NCI-H187 treated with DMSO at 0.1 percent for 48 hours (cell line): ENCODE measurements around the gene HOXA2.

Source experiments
- DNase-seq: peaks from one replicate; lab custom pipeline; 2025; lab: John Stamatoyannopoulos, UW

Gene HOXA2

DNA sequence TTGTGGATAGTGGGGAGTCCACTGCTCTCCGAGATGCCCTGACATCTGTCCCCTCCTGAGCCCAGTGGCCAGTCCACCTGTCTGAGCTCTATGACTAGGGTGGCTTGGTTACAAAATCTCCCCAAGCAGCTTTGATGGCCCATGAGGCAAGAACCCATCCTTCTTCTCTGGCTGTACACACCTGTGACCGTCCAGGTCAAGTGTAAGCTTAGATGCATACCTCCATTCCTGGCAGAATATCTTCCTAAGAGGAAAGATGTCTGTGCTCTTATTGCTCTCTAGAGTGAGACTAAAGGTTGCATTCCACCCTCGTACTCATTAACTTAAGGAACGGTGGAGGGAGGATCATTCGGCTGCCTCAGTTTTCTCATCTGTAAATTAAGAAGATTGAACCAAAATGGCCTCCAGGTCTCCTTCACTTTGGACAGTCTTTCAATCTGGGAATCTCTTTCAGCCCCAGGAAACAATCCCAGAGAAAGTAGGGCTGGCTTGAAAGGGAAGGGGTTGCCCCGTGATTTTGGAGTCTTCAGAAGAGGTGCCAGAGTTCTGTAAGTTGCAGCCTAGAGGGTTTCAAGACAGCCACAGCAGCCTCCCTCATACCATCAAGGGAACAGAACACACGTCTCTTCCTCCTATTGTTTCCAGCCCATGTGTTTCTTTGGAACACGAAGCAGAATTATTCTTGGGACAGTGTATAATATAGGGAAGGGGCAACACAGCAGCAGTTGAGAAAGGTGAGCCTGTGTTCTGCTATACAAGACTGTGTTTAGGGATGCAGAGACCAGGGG is 22.6 kb upstream of the HOXA2 start:
- no peak for DNase-seq

- DNase-seq, result no peak
Measured at GRCh38 chr7:27124096-27124901, 21.8 kb upstream of the HOXA2 start.

DNA sequence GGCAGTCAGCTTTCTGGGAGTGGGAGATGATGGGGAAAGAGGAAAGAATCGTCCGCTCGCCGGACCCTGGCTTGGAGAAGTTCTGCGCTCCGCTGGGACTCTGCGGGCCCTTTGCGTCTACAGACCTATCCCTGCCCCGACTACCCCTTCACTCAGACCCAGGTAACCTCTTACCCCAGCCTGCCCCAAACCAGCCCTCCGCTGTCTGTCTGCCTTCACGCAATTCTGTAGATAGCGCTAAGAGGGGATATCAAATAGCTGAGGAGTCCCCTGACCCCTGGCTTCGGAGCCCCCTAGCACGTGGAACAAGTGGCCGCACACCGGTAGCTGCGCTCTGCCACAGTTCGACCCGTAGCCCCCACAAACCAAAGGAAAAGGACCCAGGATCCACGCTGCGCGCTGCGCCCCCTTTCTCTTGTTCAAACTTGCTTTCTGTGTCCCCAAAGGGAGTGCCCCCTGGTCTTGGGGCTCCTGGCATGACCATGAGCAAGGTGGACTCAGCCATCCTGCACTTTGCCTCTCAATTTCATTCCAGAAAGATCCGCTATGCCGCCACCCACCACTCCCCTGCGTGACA is 21.1 kb upstream of the HOXA2 start:
- DNase-seq, result no peak

- DNase-seq, result no peak
Measured at GRCh38 chr7:27123007-27123476, 20.6 kb upstream of the HOXA2 start.

GRCh38 chr7:27122077-27122910 is 19.8 kb upstream of the HOXA2 start:
- no peak for DNase-seq

DNA sequence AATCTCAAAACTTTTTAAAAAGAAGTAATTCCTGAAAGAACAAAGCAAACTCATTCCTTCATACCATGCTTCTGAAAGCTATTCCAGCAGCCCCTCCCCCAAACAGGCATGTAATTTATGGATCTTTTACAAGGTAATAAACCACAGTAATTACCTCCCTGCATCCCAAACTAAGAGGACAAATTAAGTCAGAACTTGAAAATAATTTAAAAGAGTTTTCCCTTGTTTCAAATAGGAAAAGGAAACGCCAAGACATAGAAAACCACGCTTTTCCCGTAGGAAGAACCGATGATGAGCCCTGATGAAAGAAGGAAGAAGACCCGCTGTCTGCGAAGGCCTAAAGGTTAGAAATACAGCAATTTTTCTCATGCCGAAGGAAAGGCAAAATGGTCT is 19.2 kb upstream of the HOXA2 start:
- no peak for DNase-seq

GRCh38 chr7:27119412-27119911 is 17.0 kb upstream of the HOXA2 start:
- DNase-seq, result no peak

GRCh38 chr7:27118580-27118979 is 16.1 kb upstream of the HOXA2 start:
- DNase-seq, result no peak

DNA sequence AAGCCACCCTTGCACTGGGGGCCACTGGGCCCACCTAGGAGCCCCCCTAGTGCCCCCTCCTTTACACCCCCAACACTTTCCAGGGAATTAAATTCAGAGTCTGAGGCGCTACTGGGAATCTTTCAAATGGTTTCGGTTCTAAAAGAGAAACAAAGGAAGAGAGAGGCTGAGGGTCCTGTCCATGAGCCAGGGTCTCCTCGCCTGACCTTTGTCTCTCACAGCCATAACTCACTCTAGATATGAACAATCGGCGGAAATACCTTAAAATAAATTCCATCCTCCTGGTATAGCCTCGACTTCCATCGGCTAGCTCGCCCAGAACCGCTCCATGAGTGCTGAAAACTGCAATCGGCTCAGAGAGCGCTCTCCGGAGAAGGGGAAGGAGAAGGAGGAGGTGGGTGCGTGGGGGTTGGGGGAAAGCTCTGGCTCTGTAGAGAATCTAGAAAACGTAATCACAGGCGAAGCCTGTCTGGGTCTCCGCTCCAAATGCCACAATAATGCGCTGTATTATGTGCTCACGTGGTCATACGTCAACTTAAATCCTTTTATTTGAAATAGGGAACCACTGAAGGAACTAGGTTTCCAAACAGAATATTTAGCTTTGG is 15.5 kb upstream of the HOXA2 start:
- no peak for DNase-seq

GRCh38 chr7:27116962-27117886 is 14.7 kb upstream of the HOXA2 start:
- DNase-seq, result no peak

GRCh38 chr7:27116031-27116961 is 13.8 kb upstream of the HOXA2 start:
- DNase-seq, result no peak

DNA sequence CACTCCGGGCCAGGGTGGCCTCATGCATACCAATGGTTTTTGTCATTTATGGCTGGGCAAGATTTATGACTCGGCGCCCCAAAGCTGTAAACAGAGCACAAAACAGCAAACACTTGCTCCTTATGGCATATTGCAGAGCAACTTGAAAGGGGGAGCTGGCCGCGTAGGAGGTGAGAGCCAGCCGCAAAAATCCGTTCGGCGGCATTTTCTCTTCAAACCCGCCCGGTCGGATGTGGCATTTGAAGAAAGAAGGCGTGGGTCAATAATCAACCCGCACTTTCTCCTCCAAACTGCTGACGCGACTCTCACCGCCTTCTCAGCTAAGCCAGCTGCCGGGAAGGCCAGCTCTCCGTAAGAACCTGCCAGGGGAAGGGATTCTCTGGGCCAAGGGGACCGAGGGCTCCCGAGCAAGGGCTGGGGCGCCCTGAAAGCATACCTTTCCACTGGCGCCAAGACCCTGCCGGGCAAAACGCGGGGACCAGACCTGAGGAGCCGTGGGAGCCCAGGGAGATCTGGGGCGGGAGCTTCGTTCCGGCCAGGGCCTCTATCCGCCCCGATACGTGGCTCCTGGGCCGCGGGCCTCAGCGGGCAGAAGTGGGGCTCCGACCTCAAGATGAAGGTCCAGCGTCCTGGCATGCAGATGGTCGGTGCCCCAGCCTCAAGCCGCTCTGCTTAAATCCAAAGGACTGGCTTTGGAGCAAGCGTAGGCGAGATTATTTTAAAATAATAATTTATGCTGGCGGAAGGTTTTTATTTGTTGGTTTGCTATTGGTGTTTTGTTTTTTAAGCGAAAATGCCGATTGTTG is 12.9 kb upstream of the HOXA2 start:
- DNase-seq, result no peak

DNA sequence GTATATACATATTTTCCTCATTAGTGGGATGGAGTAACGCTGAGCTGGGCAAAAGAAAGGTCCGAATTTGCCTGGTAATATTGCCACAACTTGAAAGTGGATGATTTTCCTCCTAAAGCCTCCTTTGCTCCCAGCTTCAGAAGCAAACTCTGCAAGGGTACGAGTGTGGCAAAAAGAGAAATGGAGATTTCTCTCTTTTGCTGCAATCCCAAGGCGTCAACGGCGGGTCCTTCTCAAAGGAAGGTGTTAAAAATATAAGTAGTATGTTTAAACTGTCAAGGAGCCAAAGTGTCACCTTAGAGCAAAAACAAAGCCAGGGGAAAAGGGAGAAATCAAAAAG is 12.4 kb upstream of the HOXA2 start:
- DNase-seq, result no peak

- DNase-seq, result no peak
Measured at GRCh38 chr7:27113991-27114769, 11.7 kb upstream of the HOXA2 start.

- no peak for DNase-seq
Measured at GRCh38 chr7:27112955-27113949, 10.8 kb upstream of the HOXA2 start.

- DNase-seq, result no peak
Measured at GRCh38 chr7:27112361-27112760, 9.9 kb upstream of the HOXA2 start.
